Keratinocyte (primary cell): ENCODE data around the gene SSR1. TPM values are rescaled to one million over a fixed set of nuclear protein-coding genes. Genes with fewer than 3 reads are reported as not detected.

Experiments
- DNase-seq: peaks from one replicate; pipeline ENCODE4 v3.0.0-alpha.2; 2011; ENCODE audit warnings: low read depth, missing footprints, low spot score
- FAIRE-seq: peaks from 2 replicates; lab custom pipeline; 2011; peaks lifted over from hg19 to GRCh38; lab: Jason Lieb, UNC
- H2AFZ ChIP-seq: 2 replicates; pipeline ENCODE4 v1.6.0; 2012; ENCODE audit warnings: low read length, control low read depth, inconsistent platforms; ENCODE audit not compliant: control insufficient read depth
- H3K27ac ChIP-seq: 2 replicates; pipeline ENCODE4 v1.5.1; 2011; ENCODE audit warnings: low read length; ENCODE audit not compliant: control insufficient read depth, insufficient read depth
- H3K27me3 ChIP-seq: 3 replicates; pipeline ENCODE4 v1.6.0; 2011; ENCODE audit warnings: low read length; ENCODE audit not compliant: control insufficient read depth, insufficient read depth; ENCODE audit errors: extremely low read depth
- H3K36me3 ChIP-seq, 2 experiments: 2 replicates in 1 of 2; 3 replicates in 1 of 2; pipeline ENCODE4 v1.5.1; 2011; ENCODE audit warnings: low read length in 2 of 2, mild to moderate bottlenecking in 1 of 2; ENCODE audit not compliant: control insufficient read depth in 2 of 2, insufficient read depth in 2 of 2; ENCODE audit errors: extremely low read depth in 1 of 2
- H3K4me1 ChIP-seq: 3 replicates; pipeline ENCODE4 v1.5.1; 2011; ENCODE audit warnings: low read length; ENCODE audit not compliant: control insufficient read depth, insufficient read depth; ENCODE audit errors: extremely low read depth
- H3K4me2 ChIP-seq: 3 replicates; pipeline ENCODE4 v1.6.0; 2011; ENCODE audit warnings: low read depth, low read length; ENCODE audit not compliant: control insufficient read depth, insufficient read depth; ENCODE audit errors: extremely low read depth
- H3K4me3 ChIP-seq, 3 experiments: fragments of 200-600 bp in 1 of 3; sonication (generic) in 1 of 3; 2 replicates in 2 of 3; 3 replicates in 1 of 3; pipeline ENCODE4 v1.5.1; 2011 to 2016; ENCODE audit warnings: low read length in 3 of 3, mild to moderate bottlenecking in 3 of 3, control low read depth in 2 of 3, inconsistent platforms in 1 of 3, low read depth in 1 of 3, mixed read lengths in 1 of 3, mixed run types in 1 of 3, moderate library complexity in 1 of 3; ENCODE audit not compliant: control insufficient read depth in 2 of 3, insufficient read depth in 2 of 3; ENCODE audit errors: extremely low read depth in 1 of 3
- H3K79me2 ChIP-seq: 2 replicates; pipeline ENCODE4 v1.6.0; 2012; ENCODE audit warnings: low read length; ENCODE audit not compliant: control insufficient read depth, insufficient read depth
- H3K9ac ChIP-seq: 3 replicates; pipeline ENCODE4 v1.6.0; 2011; ENCODE audit warnings: low read length; ENCODE audit not compliant: control insufficient read depth, insufficient read depth; ENCODE audit errors: extremely low read depth
- H3K9me1 ChIP-seq: 3 replicates; pipeline ENCODE4 v1.6.0; 2011; ENCODE audit warnings: low read length; ENCODE audit not compliant: control insufficient read depth, insufficient read depth; ENCODE audit errors: extremely low read depth
- H3K9me3 ChIP-seq: 2 replicates; pipeline ENCODE4 v1.5.1; 2012; ENCODE audit warnings: low read depth, low read length; ENCODE audit not compliant: control insufficient read depth
- H4K20me1 ChIP-seq: 3 replicates; pipeline ENCODE4 v1.6.0; 2011; ENCODE audit warnings: low read length; ENCODE audit not compliant: control insufficient read depth, insufficient read depth; ENCODE audit errors: extremely low read depth
- CTCF ChIP-seq, 3 experiments: IDR thresholded peaks in 1 of 3; conservative IDR thresholded peaks in 1 of 3; optimal IDR thresholded peaks in 1 of 3; 2 replicates in 2 of 3; 3 replicates in 1 of 3; pipeline versions ENCODE3 to v1.5.1; 2011; ENCODE audit warnings: low read length in 3 of 3, mild to moderate bottlenecking in 3 of 3, moderate library complexity in 2 of 3, control low read depth in 1 of 3, inconsistent platforms in 1 of 3; ENCODE audit not compliant: insufficient read depth in 2 of 3; ENCODE audit errors: extremely low read depth in 1 of 3
- EZH2 ChIP-seq: IDR thresholded peaks from one replicate; pipeline ENCODE4 v1.6.1; 2012; ENCODE audit warnings: inconsistent platforms, mild to moderate bottlenecking, low read length, moderate library complexity
- dilution Hi-C: fragments of 300-500 bp; cut with MboI; formaldehyde crosslinking; loops from one replicate; pipeline ENCODE4 v1.7.0; 2020; ENCODE audit warnings: low sequenced_read_pairs; ENCODE audit not compliant: extremely low pct_ligation_motif_present
- polyA plus RNA-seq, 5 experiments: library from polyadenylated mRNA; depleted of rRNA in 3 of 5; stranded (reverse) in 3 of 5; stranded (forward) in 1 of 5; unstranded in 1 of 5; fragments of >200 nt; gene quantifications; 1 replicate in 1 of 5; 2 replicates in 3 of 5; 3 replicates in 1 of 5; pipeline versions ENCODE4 v1.2.1 to v1.2.3, GENCODE V29; 2011 to 2012; ENCODE audit warnings: missing spikeins in 2 of 5, low read depth in 1 of 5, low replicate concordance in 1 of 5

SSR1 gene
- polyA plus RNA-seq, 1 donor (not counting 4 experiments of a cell fraction or from before 2014, with no cell fraction given) = 188 TPM

GRCh38 chr6:7309050-7309449, 3.9 kb downstream of the SSR1 start:
- H3K79me2 ChIP-seq = peaks cover 82% of the 10 kb centered on the region
- no peak overlapping the region for H3K27ac ChIP-seq
- dilution Hi-C loops = no loop called here
- no peak overlapping the region for H3K9ac ChIP-seq
- no peaks in the 10 kb centered on the region for H3K27me3 ChIP-seq
- H3K9me1 ChIP-seq = no peaks in the 10 kb centered on the region
- no peaks in the 10 kb centered on the region for H3K9me3 ChIP-seq
- H3K4me1 ChIP-seq = peaks cover 15% of the 10 kb centered on the region
- H3K36me3 ChIP-seq = peaks cover 9 to 39% of the 10 kb centered on the region in 2 experiments
- FAIRE-seq = no peak
- no peak for DNase-seq
- no peak overlapping the region for H2AFZ ChIP-seq
- H3K4me2 ChIP-seq = no peak overlapping the region
- no peak overlapping the region for H3K4me3 ChIP-seq
- H4K20me1 ChIP-seq = no peaks in the 10 kb centered on the region
- TF ChIP-seq CTCF (optimal IDR thresholded peaks at IDR 0.05 in 1 of 3, IDR thresholded peaks at IDR 0.05 in 1 of 3, conservative IDR thresholded peaks at IDR 0.05 in 1 of 3; ENCODE audit: extremely low read depth in 1 of 3, insufficient read depth in 2 of 3, low read length in 3 of 3) (no peak), EZH2 (no peak)

GRCh38 chr6:7307533-7307932, 5.5 kb downstream of the SSR1 start:
- Histone ChIP-seq H3K9me3 (no peaks in the 10 kb centered on the region), H2AFZ (no peak overlapping the region), H3K9ac (no peak overlapping the region), H4K20me1 (no peaks in the 10 kb centered on the region), H3K4me3 (no peak overlapping the region), H3K36me3 (peaks cover 10 to 39% of the 10 kb centered on the region in 2 experiments), H3K4me1 (peaks cover 9% of the 10 kb centered on the region), H3K4me2 (no peak overlapping the region), H3K27me3 (no peaks in the 10 kb centered on the region), H3K79me2 (peaks cover 80% of the 10 kb centered on the region), H3K9me1 (no peaks in the 10 kb centered on the region), H3K27ac (no peak overlapping the region)
- dilution Hi-C loops = no loop called here
- no peak for TF ChIP-seq EZH2
- FAIRE-seq (no peak), DNase-seq (no peak)

- Histone ChIP-seq H3K4me1 (no peaks in the 10 kb centered on the region), H3K9me1 (no peaks in the 10 kb centered on the region), H3K27ac (no peak overlapping the region), H3K36me3 (peaks cover 18 to 40% of the 10 kb centered on the region in 2 experiments), H3K4me2 (no peak overlapping the region), H3K9me3 (no peaks in the 10 kb centered on the region), H3K27me3 (no peaks in the 10 kb centered on the region), H3K9ac (no peak overlapping the region), H3K79me2 (peaks cover 62% of the 10 kb centered on the region), H4K20me1 (no peaks in the 10 kb centered on the region), H3K4me3 (no peak overlapping the region), H2AFZ (no peak overlapping the region)
- FAIRE-seq (no peak), DNase-seq (no peak)
- dilution Hi-C loops = no loop called here
- TF ChIP-seq CTCF (optimal IDR thresholded peaks at IDR 0.05 in 1 of 3, IDR thresholded peaks at IDR 0.05 in 1 of 3, conservative IDR thresholded peaks at IDR 0.05 in 1 of 3; ENCODE audit: extremely low read depth in 1 of 3, insufficient read depth in 2 of 3, low read length in 3 of 3) (no peak), EZH2 (no peak)
These were observed 8.2 kb downstream of the SSR1 start for GRCh38 chr6:7304821-7305220.
